GM12878 (cell line): ENCODE results near the gene GFRA1. TPM values are rescaled to one million over a fixed set of nuclear protein-coding genes. Genes with fewer than 3 reads are reported as not detected.

Experiments used
- CEBPZ ChIP-seq: fragments of 150-350 bp; IDR thresholded peaks from 2 replicates; pipeline ENCODE4 v1.6.1; 2016; ENCODE audit warnings: low read depth, low read length
- MYB ChIP-seq: fragments of 150-350 bp; IDR thresholded peaks from 2 replicates; pipeline ENCODE4 v1.6.1; 2014; ENCODE audit warnings: mild to moderate bottlenecking, low read depth, low read length, borderline replicate concordance
- POLR2AphosphoS2 ChIP-seq: IDR thresholded peaks from 2 replicates; pipeline ENCODE4 v1.6.1; 2011; ENCODE audit warnings: low read depth, mild to moderate bottlenecking, low read length, improper control_type of control experiment, moderate library complexity
- ZBTB4 ChIP-seq: fragments of 450-650 bp; formaldehyde crosslinking; IDR thresholded peaks from 2 replicates; pipeline ENCODE4 v1.4.0; 2022; ENCODE audit warnings: mild to moderate bottlenecking, moderate library complexity
- polyA plus RNA-seq, 11 experiments: library from polyadenylated mRNA; depleted of rRNA in 4 of 11; unstranded in 6 of 11; stranded (reverse) in 5 of 11; fragments of >200 nt; fragmentation: Nextera tagmentation in 4 of 11; fragmentation: Illumina TruSeq in 1 of 11; extraction: Ambion mirVana in 4 of 11; extraction: Trizol in 1 of 11; gene quantifications; 1 replicate in 1 of 11; 2 replicates in 10 of 11; pipeline versions ENCODE4 v1.2.1 to v1.2.3, GENCODE V29; 2011 to 2016; ENCODE audit warnings: inconsistent platforms in 2 of 11, missing spikeins in 2 of 11, low read depth in 1 of 11
- total RNA-seq, 4 experiments: library from RNA; depleted of rRNA in 3 of 4; stranded (reverse); fragments of >200 nt in 3 of 4; fragmentation: Illumina TruSeq in 1 of 4; extraction: Trizol in 1 of 4; gene quantifications; 2 replicates each; pipeline versions ENCODE4 v1.2.1 to v1.2.3, GENCODE V29; 2013 to 2021
- TF ChIP-seq, protein P1 (sequence below): IDR thresholded peaks from 2 replicates; pipeline ENCODE4 v1.6.1; 2011; ENCODE audit warnings: borderline replicate concordance, low read depth, mild to moderate bottlenecking, moderate library complexity, low read length; ENCODE audit not compliant: insufficient read depth, poor library complexity, severe bottlenecking

GFRA1 gene
- total and polyA plus RNA-seq, 10 of the 15 experiments (the other 5 are each of a cell fraction or from before 2014, with no cell fraction given) = 0.05 to 0.19 TPM; not detected in 8

GRCh38 chr10:116139886-116140285 is 133.1 kb downstream of the GFRA1 start (continued):
- no peak for TF ChIP-seq CEBPZ
- TF ChIP-seq POLR2AphosphoS2 = no peak
- no peak for TF ChIP-seq MYB
- no peak for TF ChIP-seq ZBTB4 (CRISPR knock-in tag)
- TF ChIP-seq, protein P1, sequence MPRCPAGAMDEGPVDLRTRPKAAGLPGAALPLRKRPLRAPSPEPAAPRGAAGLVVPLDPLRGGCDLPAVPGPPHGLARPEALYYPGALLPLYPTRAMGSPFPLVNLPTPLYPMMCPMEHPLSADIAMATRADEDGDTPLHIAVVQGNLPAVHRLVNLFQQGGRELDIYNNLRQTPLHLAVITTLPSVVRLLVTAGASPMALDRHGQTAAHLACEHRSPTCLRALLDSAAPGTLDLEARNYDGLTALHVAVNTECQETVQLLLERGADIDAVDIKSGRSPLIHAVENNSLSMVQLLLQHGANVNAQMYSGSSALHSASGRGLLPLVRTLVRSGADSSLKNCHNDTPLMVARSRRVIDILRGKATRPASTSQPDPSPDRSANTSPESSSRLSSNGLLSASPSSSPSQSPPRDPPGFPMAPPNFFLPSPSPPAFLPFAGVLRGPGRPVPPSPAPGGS = no peak
